Measurements from ENCODE around the gene CCT7.

GRCh38 chr2:73289304-73289703 is 55.2 kb downstream of the CCT7 start:
- TF ChIP-seq CTCF (IDR thresholded peaks at IDR 0.05) (no peak), POLR2A (IDR thresholded peaks at IDR 0.05) (no peak)
